Osteoblast (primary cell): ENCODE results near the gene WIPF1. TPM values are rescaled to one million over a fixed set of nuclear protein-coding genes. Genes with fewer than 3 reads are reported as not detected.
A peak's percentile ranks its signal among the peaks of the same experiment; 100 is the strongest.

Experiments
- DNase-seq: peaks from one replicate; pipeline ENCODE4 v3.0.0; 2011; ENCODE audit warnings: low spot score, mixed read lengths; ENCODE audit not compliant: insufficient read length; ENCODE audit errors: missing footprints
- H2AFZ ChIP-seq: 2 replicates; pipeline ENCODE4 v1.6.0; 2011; ENCODE audit warnings: mild to moderate bottlenecking, low read length
- H3K27ac ChIP-seq: 2 replicates; pipeline ENCODE4 v1.5.1; 2011; ENCODE audit warnings: mild to moderate bottlenecking, low read depth, low read length, moderate library complexity
- H3K27me3 ChIP-seq: 2 replicates; pipeline ENCODE4 v1.6.0; 2012; ENCODE audit warnings: mild to moderate bottlenecking, control low read depth, inconsistent platforms, low read length, moderate library complexity; ENCODE audit not compliant: insufficient read depth
- H3K36me3 ChIP-seq: 2 replicates; pipeline ENCODE4 v1.5.1; 2011; ENCODE audit warnings: mild to moderate bottlenecking, low read length, control low read depth, moderate library complexity; ENCODE audit not compliant: insufficient read depth
- H3K4me1 ChIP-seq: 2 replicates; pipeline ENCODE4 v1.5.1; 2011; ENCODE audit warnings: mild to moderate bottlenecking, low read length, control low read depth, moderate library complexity; ENCODE audit not compliant: insufficient read depth
- H3K4me2 ChIP-seq: 2 replicates; pipeline ENCODE4 v1.6.0; 2011; ENCODE audit warnings: mild to moderate bottlenecking, low read length; ENCODE audit not compliant: insufficient read depth
- H3K4me3 ChIP-seq: fragments of 200-600 bp; sonication (generic); 3 replicates; pipeline ENCODE4 v1.5.1; 2012; ENCODE audit warnings: mild to moderate bottlenecking, low read length, inconsistent platforms; ENCODE audit not compliant: insufficient read depth
- H3K79me2 ChIP-seq: 2 replicates; pipeline ENCODE4 v1.6.0; 2012; ENCODE audit warnings: mild to moderate bottlenecking, low read length, control low read depth, inconsistent platforms; ENCODE audit not compliant: insufficient read depth
- H3K9me3 ChIP-seq: 2 replicates; pipeline ENCODE4 v1.5.1; 2011; ENCODE audit warnings: low read depth, low read length, control low read depth
- H4K20me1 ChIP-seq: 2 replicates; pipeline ENCODE4 v1.6.0; 2012; ENCODE audit warnings: mild to moderate bottlenecking, low read length, control low read depth; ENCODE audit not compliant: insufficient read depth
- CTCF ChIP-seq: IDR thresholded peaks from 2 replicates; pipeline ENCODE4 v1.5.1; 2011; ENCODE audit warnings: mild to moderate bottlenecking, low read depth, low read length, moderate library complexity; ENCODE audit errors: extremely low read depth
- total RNA-seq: library from RNA; depleted of rRNA; stranded (reverse); fragments of >200 nt; gene quantifications from 2 replicates; pipeline ENCODE4 v1.2.3, GENCODE V29; 2012

The WIPF1 gene
- total RNA-seq, 1 donor = 17.7 TPM

DNA sequence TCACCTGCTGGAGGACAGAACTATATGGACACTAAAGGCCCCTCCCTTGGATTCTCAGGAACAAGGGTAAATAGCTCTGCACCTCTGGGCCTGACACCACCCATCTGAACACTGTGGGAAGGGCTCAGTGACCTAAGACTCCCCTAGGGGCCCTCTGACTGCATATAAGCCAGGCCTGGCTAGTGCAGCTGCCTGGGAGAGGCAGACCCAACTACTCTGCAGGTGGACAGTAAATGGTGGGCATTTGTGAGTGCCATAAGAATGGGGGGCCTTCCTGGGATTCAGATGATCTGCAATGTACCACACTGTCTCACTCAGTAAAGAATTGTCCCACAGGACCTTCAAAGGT, 11.2 kb upstream of the WIPF1 start:
- H3K4me2 ChIP-seq = no peak overlapping the region
- H2AFZ ChIP-seq = no peak overlapping the region
- H3K27me3 ChIP-seq = no peaks in the 10 kb centered on the region
- peaks cover 6% of the 10 kb centered on the region for H3K79me2 ChIP-seq
- H3K4me1 ChIP-seq = peaks cover 37% of the 10 kb centered on the region
- TF ChIP-seq CTCF = no peak
- no peaks in the 10 kb centered on the region for H3K36me3 ChIP-seq
- no peaks in the 10 kb centered on the region for H4K20me1 ChIP-seq
- no peak overlapping the region for H3K4me3 ChIP-seq
- DNase-seq = no peak
- H3K9me3 ChIP-seq = no peaks in the 10 kb centered on the region
- H3K27ac ChIP-seq = no peak overlapping the region

- Histone ChIP-seq H3K27ac (no peak overlapping the region), H3K36me3 (no peaks in the 10 kb centered on the region), H3K4me1 (peaks cover 36% of the 10 kb centered on the region), H3K4me2 (no peak overlapping the region), H3K9me3 (no peaks in the 10 kb centered on the region), H3K79me2 (peaks cover 3% of the 10 kb centered on the region), H3K27me3 (no peaks in the 10 kb centered on the region), H4K20me1 (no peaks in the 10 kb centered on the region), H3K4me3 (no peak overlapping the region), H2AFZ (no peak overlapping the region)
- DNase-seq = no peak
- TF ChIP-seq CTCF = no peak
Observed at GRCh38 chr2:174607989-174608865, 10.6 kb upstream of the WIPF1 start.

- H3K9me3 ChIP-seq = no peaks in the 10 kb centered on the region
- H3K27ac ChIP-seq = no peak overlapping the region
- H3K27me3 ChIP-seq = no peaks in the 10 kb centered on the region
- H2AFZ ChIP-seq = no peak overlapping the region
- peaks cover 4% of the 10 kb centered on the region for H4K20me1 ChIP-seq
- TF ChIP-seq CTCF = no peak
- peak; percentile 8 for DNase-seq
- H3K79me2 ChIP-seq = no peaks in the 10 kb centered on the region
- no peak overlapping the region for H3K4me3 ChIP-seq
- H3K4me2 ChIP-seq = no peak overlapping the region
- peaks cover 42% of the 10 kb centered on the region for H3K4me1 ChIP-seq
- H3K36me3 ChIP-seq = no peaks in the 10 kb centered on the region
Observed at GRCh38 chr2:174607584-174607983, 10.0 kb upstream of the WIPF1 start.

DNA sequence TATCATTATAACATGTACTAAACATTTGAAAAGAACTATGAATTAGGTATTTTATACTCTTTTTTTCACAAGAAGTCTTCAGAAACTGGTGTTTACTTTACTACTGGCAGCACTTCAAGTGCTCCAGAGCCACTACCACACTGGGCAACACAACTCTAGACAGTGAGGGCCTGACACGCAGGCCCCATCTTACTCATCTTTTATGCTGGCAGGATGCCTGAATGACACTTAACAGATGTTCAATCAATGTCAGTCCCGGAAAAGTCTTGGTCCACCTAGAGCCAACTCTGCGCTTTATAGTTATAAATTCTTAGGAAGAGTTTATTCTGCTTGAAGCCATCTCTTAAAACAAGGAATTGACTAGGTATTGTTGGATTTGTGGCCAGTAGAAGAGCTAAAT, 8.7 kb upstream of the WIPF1 start:
- Histone ChIP-seq H2AFZ (no peak overlapping the region), H3K36me3 (no peaks in the 10 kb centered on the region), H3K27ac (peak overlapping the region; percentile 83), H3K9me3 (no peaks in the 10 kb centered on the region), H3K4me3 (no peak overlapping the region), H3K4me2 (peak overlapping the region; percentile 18), H3K79me2 (no peaks in the 10 kb centered on the region), H3K27me3 (no peaks in the 10 kb centered on the region), H3K4me1 (peaks cover 45% of the 10 kb centered on the region), H4K20me1 (peaks cover 4% of the 10 kb centered on the region)
- peak; percentile 80 for DNase-seq
- TF ChIP-seq CTCF = no peak
